A549 (cell line): ENCODE results near the gene SINHCAF.

Experiments used
- EP300 ChIP-seq, 2 experiments: fragments of >200 bp; sonication (Bioruptor Twin); formaldehyde crosslinking; IDR thresholded peaks; 2 replicates in 1 of 2; 3 replicates in 1 of 2; pipeline ENCODE4 v1.6.1; 2016 to 2017
- ESRRA ChIP-seq: fragments of 150-350 bp; IDR thresholded peaks from 2 replicates; pipeline ENCODE4 v1.6.1; 2014; ENCODE audit warnings: mild to moderate bottlenecking, low read length, borderline replicate concordance
- JUNB ChIP-seq: fragments of >200 bp; sonication (Bioruptor Twin); formaldehyde crosslinking; IDR thresholded peaks from 2 replicates; pipeline ENCODE4 v1.6.1; 2016
- POLR2A ChIP-seq: IDR thresholded peaks from 2 replicates; pipeline ENCODE4 v1.6.1; 2012; ENCODE audit warnings: mild to moderate bottlenecking, low read length
- TF ChIP-seq, protein P1 (sequence below): fragments of 200-600 bp; sonication (generic); IDR thresholded peaks from 2 replicates; pipeline ENCODE4 v1.6.1; 2016; ENCODE audit warnings: antibody characterized with exemption, mild to moderate bottlenecking, moderate library complexity
- TF ChIP-seq, protein P2 (sequence below): IDR thresholded peaks from 2 replicates; pipeline ENCODE4 v1.6.1; 2012
- TF ChIP-seq, protein P3 (sequence below): fragments of >200 bp; sonication (Bioruptor Twin); formaldehyde crosslinking; IDR thresholded peaks from 3 replicates; pipeline ENCODE4 v1.5.1; 2016

GRCh38 chr12:31323391-31324115, 2.4 kb downstream of the SINHCAF start:
- TF ChIP-seq EP300 (IDR thresholded peaks at IDR 0.05) (no peak), JUNB (no peak), POLR2A (no peak), ESRRA (no peak)
- TF ChIP-seq, protein P1, sequence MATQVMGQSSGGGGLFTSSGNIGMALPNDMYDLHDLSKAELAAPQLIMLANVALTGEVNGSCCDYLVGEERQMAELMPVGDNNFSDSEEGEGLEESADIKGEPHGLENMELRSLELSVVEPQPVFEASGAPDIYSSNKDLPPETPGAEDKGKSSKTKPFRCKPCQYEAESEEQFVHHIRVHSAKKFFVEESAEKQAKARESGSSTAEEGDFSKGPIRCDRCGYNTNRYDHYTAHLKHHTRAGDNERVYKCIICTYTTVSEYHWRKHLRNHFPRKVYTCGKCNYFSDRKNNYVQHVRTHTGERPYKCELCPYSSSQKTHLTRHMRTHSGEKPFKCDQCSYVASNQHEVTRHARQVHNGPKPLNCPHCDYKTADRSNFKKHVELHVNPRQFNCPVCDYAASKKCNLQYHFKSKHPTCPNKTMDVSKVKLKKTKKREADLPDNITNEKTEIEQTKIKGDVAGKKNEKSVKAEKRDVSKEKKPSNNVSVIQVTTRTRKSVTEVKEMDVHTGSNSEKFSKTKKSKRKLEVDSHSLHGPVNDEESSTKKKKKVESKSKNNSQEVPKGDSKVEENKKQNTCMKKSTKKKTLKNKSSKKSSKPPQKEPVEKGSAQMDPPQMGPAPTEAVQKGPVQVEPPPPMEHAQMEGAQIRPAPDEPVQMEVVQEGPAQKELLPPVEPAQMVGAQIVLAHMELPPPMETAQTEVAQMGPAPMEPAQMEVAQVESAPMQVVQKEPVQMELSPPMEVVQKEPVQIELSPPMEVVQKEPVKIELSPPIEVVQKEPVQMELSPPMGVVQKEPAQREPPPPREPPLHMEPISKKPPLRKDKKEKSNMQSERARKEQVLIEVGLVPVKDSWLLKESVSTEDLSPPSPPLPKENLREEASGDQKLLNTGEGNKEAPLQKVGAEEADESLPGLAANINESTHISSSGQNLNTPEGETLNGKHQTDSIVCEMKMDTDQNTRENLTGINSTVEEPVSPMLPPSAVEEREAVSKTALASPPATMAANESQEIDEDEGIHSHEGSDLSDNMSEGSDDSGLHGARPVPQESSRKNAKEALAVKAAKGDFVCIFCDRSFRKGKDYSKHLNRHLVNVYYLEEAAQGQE: no peak
- TF ChIP-seq, protein P2, sequence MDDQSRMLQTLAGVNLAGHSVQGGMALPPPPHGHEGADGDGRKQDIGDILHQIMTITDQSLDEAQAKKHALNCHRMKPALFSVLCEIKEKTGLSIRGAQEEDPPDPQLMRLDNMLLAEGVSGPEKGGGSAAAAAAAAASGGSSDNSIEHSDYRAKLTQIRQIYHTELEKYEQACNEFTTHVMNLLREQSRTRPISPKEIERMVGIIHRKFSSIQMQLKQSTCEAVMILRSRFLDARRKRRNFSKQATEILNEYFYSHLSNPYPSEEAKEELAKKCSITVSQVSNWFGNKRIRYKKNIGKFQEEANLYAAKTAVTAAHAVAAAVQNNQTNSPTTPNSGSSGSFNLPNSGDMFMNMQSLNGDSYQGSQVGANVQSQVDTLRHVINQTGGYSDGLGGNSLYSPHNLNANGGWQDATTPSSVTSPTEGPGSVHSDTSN: no peak
- TF ChIP-seq, protein P3, sequence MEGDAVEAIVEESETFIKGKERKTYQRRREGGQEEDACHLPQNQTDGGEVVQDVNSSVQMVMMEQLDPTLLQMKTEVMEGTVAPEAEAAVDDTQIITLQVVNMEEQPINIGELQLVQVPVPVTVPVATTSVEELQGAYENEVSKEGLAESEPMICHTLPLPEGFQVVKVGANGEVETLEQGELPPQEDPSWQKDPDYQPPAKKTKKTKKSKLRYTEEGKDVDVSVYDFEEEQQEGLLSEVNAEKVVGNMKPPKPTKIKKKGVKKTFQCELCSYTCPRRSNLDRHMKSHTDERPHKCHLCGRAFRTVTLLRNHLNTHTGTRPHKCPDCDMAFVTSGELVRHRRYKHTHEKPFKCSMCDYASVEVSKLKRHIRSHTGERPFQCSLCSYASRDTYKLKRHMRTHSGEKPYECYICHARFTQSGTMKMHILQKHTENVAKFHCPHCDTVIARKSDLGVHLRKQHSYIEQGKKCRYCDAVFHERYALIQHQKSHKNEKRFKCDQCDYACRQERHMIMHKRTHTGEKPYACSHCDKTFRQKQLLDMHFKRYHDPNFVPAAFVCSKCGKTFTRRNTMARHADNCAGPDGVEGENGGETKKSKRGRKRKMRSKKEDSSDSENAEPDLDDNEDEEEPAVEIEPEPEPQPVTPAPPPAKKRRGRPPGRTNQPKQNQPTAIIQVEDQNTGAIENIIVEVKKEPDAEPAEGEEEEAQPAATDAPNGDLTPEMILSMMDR: no peak
